ENCODE data around the gene ITGA7.

The ITGA7 gene

GRCh38 chr12:55729819-55730818 is 22.4 kb upstream of the ITGA7 start:
- no peak; the same call in 1 of the 2 replicates for TF ChIP-seq CTCF (IDR thresholded peaks at IDR 0.05; ENCODE audit: low read depth, low read length)
- no peak for DNase-seq (ENCODE audit: extremely low read depth, low read depth)

GRCh38 chr12:55728939-55729818 is 21.5 kb upstream of the ITGA7 start, which contains the start of gene CD63:
CD63 (minus strand) TSS chr12:55729009; CDS start chr12:55728341, 668 bp downstream.
- DNase-seq (ENCODE audit: extremely low read depth, low read depth), result no peak
- no peak for TF ChIP-seq CTCF (IDR thresholded peaks at IDR 0.05; ENCODE audit: low read depth, low read length)

DNA sequence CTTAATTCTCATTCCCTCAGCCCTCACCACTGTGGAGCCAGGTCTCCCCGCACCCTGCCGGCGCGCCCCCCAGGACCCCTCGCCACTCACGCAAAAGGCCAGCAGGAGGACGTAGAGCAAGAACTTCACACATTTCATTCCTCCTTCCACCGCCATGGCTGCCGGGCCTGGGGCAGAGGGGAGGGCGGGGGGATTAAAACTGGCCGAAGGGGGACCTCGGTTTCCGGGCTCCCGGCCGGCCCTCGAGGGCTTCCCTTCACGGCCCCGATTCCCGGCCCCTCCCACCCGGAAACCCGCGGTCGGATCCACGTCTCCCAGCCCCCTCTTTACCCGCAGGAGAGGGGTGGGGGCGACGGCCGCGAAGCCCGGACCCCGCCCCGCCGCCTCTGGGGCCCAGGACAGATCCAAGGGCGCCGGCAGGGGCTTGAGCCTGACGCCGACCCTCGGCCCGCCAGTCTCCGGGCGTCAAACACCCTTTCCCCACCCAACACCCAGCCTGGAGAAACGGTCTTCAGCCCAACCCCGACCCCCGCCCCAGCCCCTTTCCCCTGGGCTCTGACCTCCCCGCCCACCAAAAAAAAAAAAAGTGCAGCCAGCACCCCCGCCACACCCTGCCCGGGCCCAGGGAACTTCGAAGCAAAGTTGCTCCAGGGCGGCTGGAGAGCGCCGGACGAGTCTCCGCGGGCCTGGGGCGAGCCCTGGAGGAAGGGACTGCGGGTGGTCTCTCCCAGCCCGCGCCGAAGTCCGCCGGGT is 20.7 kb upstream of the ITGA7 start:
- TF ChIP-seq CTCF (IDR thresholded peaks at IDR 0.05; ENCODE audit: low read depth, low read length), result no peak
- no peak for DNase-seq (ENCODE audit: extremely low read depth, low read depth)

GRCh38 chr12:55727643-55728185 is 20.0 kb upstream of the ITGA7 start:
- no peak for DNase-seq (ENCODE audit: extremely low read depth, low read depth)
- TF ChIP-seq CTCF (IDR thresholded peaks at IDR 0.05; ENCODE audit: low read depth, low read length), result no peak

GRCh38 chr12:55726971-55727370 is 19.3 kb upstream of the ITGA7 start:
- DNase-seq (ENCODE audit: extremely low read depth, low read depth), result no peak
- TF ChIP-seq CTCF (IDR thresholded peaks at IDR 0.05; ENCODE audit: low read depth, low read length), result no peak

DNA sequence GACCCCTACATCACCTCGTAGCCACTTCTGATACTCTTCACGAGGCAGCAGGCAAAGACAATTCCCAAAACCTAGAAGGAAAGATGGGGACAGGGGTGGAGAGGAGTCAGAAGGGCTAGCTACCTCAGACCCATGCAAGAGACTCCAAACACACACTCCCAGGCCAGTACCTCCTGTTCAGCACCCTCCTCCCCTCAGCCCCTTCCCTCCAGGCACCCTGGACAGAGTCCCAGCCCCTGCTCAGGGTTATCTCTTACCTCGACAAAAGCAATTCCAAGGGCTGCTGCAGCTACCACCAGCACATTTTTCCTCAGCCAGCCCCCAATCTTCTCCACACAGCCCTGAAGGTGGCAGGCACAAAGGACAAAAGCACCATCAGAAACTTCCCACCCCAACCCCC is 17.9 kb upstream of the ITGA7 start:
- TF ChIP-seq CTCF (IDR thresholded peaks at IDR 0.05; ENCODE audit: low read depth, low read length), result no peak
- DNase-seq (ENCODE audit: extremely low read depth, low read depth), result no peak
